NT2/D1 (cell line): ENCODE data around the gene FDX1.

Source experiments
- YY1 ChIP-seq: IDR thresholded peaks from 2 replicates; pipeline ENCODE4 v1.6.1; 2011; ENCODE audit not compliant: insufficient read length, insufficient read depth
- ZNF274 ChIP-seq: IDR thresholded peaks from 2 replicates; pipeline ENCODE4 v1.6.1; 2011; ENCODE audit warnings: mild to moderate bottlenecking, low read depth, low read length

GRCh38 chr11:110465231-110465630 is 35.5 kb downstream of the FDX1 start:
- TF ChIP-seq ZNF274 (no peak), YY1 (no peak)
